GM10266 (cell line): ENCODE measurements around the gene DIP2A.

Source experiments
- DNase-seq: peaks from one replicate; pipeline ENCODE4 v3.0.0; 2012; ENCODE audit errors: extremely low spot score
- CTCF ChIP-seq: IDR thresholded peaks from 2 replicates; pipeline ENCODE4 v1.5.1; 2012; ENCODE audit warnings: mild to moderate bottlenecking, low read depth; ENCODE audit not compliant: control insufficient read depth, insufficient read depth; ENCODE audit errors: missing control alignments

DIP2A gene

GRCh38 chr21:46458315-46459023 lies at the start of gene DIP2A:
DIP2A (plus strand) TSS chr21:46458891; CDS start chr21:46459132, 241 bp downstream.
- TF ChIP-seq CTCF: no peak
- peak; percentile 100 for DNase-seq

GRCh38 chr21:46409641-46410406 lies 48.9 kb upstream of the DIP2A start:
- no peak for TF ChIP-seq CTCF
- no peak for DNase-seq

GRCh38 chr21:46410516-46410915 lies 48.2 kb upstream of the DIP2A start:
- no peak for TF ChIP-seq CTCF
- no peak for DNase-seq

- no peak for TF ChIP-seq CTCF
- DNase-seq: no peak
Observed at GRCh38 chr21:46411236-46411635, 47.5 kb upstream of the DIP2A start.

- no peak for TF ChIP-seq CTCF
- no peak for DNase-seq
Observed at GRCh38 chr21:46411691-46412090, 47.0 kb upstream of the DIP2A start.

- TF ChIP-seq CTCF: no peak
- no peak for DNase-seq
Observed at GRCh38 chr21:46412521-46413364, 45.9 kb upstream of the DIP2A start.

GRCh38 chr21:46413365-46413696 lies 45.4 kb upstream of the DIP2A start:
- TF ChIP-seq CTCF: no peak
- DNase-seq: no peak
